ENCODE measurements around the gene C19orf25. TPM values are rescaled to one million over a fixed set of nuclear protein-coding genes. Genes with fewer than 3 reads are reported as not detected.
"Not testable (repeated sequence)": the region's sequence is repeated elsewhere in the genome, so short reads cannot be mapped to it uniquely, and the experiment has no call there.

C19orf25 gene
- total RNA-seq, 1 donor from 2014 or later, result 28.5 TPM

DNA sequence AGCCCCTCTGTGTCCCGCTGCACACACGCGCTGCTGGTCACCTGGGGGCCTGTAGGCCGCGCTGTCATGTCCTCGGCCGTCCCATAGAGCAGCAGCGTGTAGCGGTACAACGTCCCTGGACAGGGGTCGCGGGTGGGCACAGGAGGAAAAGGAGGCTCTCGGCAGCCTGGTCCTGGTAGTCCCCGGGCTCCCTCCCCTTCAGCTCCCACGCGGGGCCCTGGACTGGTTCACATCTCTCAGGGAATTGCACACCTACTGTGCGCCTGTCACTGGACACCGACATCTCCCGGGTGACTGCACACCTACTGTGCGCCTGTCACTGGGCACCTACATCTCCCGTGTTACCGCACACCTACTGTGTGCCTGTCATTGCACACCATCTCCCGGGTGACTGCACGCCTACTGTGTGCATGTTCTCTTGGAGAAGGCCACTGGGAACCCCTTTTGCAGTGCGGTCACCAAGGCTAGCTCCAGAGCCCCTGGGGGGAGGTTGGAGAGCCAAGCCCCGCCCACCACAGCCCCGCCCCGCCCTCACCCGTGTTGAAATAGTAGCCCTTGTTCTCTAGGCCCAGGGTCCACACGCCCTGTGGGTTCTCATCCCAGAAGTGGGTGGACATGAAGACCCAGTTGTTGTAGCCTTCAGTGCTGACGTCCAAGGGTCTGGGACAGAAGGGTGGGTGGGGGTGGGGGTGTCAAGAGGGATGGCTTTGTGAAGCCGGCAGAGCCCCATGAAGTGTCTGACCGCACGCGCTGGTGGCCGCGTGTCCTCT is 3.5 kb upstream of the C19orf25 start:
- no peaks in the 10 kb centered on the region for H3K27me3 ChIP-seq (ENCODE audit: low read depth)
- TF ChIP-seq, protein P1, sequence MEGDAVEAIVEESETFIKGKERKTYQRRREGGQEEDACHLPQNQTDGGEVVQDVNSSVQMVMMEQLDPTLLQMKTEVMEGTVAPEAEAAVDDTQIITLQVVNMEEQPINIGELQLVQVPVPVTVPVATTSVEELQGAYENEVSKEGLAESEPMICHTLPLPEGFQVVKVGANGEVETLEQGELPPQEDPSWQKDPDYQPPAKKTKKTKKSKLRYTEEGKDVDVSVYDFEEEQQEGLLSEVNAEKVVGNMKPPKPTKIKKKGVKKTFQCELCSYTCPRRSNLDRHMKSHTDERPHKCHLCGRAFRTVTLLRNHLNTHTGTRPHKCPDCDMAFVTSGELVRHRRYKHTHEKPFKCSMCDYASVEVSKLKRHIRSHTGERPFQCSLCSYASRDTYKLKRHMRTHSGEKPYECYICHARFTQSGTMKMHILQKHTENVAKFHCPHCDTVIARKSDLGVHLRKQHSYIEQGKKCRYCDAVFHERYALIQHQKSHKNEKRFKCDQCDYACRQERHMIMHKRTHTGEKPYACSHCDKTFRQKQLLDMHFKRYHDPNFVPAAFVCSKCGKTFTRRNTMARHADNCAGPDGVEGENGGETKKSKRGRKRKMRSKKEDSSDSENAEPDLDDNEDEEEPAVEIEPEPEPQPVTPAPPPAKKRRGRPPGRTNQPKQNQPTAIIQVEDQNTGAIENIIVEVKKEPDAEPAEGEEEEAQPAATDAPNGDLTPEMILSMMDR (IDR thresholded peaks at IDR 0.05), result no peak
- ATAC-seq (no peak), DNase-seq (peak; percentile 45)
- peaks cover 13% of the 10 kb centered on the region for H3K4me1 ChIP-seq
- intact Hi-C loops (cut with DNase I), result no loop called here
- H3K4me3 ChIP-seq, result no peak overlapping the region
- H3K27ac ChIP-seq, result no peak overlapping the region
- no peaks in the 10 kb centered on the region for H3K9me3 ChIP-seq
- H3K36me3 ChIP-seq, result no peaks in the 10 kb centered on the region

DNA sequence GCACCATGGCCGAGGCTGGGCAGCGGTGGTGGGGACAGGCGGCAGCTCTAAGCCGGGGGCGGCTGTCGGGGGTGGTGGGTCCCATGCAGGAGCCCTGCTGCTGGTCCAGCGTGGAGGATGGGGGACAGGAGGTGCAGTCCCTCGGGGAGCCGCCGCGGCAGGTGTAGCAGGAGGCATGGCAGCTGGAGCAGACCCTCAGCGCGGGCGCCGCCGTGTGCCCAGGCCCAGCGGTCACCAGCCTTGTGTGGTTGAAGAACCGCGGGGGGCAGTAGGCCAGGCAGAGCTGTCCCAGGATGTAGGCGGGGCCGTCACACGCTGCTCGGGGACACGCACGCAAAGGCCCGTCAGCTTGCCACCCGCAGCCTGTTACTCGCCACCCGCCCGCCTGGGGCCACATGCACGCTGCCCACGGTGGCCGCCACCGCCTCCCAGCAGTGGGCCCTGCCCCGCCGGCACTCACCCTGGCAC is 2.9 kb upstream of the C19orf25 start:
- TF ChIP-seq, protein P1 (IDR thresholded peaks at IDR 0.05), result no peak
- no peak for ATAC-seq

DNA sequence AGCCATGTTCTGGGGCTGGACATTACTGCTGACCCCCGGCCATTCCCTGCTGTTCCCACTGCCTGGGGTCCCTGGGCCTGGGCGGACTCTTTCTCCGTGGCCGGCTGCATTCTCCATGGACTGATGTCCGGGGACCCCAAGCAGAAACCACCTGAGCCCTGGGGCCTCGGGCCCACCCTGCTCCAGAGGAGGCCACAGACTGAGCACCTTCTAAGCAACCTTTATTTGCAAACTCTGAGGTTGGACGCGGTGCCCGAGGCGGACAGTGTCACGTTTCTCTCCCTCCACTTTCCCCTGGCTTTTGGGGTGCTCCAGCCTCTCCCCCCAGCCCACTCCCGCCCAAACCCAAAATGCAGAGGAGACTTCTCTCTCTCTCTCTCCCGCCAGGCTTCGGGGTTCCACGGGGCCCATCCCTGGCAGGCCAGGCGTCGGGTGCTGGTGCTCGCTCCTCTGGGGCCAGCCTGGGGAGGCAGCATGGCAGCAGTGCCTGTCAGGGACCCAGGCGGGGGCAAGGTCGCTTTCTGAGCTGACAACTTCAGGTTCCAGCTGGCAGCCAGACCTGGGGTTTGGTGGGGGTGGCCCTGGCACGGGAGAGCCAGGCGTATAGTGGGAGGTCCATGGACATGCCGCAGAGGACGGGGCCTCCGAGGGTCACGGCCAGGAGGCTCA is 2.3 kb upstream of the C19orf25 start:
- no peak overlapping the region for H3K27ac ChIP-seq
- intact Hi-C loops (cut with DNase I), result no loop called here
- no peaks in the 10 kb centered on the region for H3K36me3 ChIP-seq
- peaks cover 15% of the 10 kb centered on the region for H3K4me1 ChIP-seq
- no peak for DNase-seq
- no peaks in the 10 kb centered on the region for H3K9me3 ChIP-seq
- no peaks in the 10 kb centered on the region for H3K27me3 ChIP-seq (ENCODE audit: low read depth)
- TF ChIP-seq, protein P1 (IDR thresholded peaks at IDR 0.05), result no peak
- no peak for ATAC-seq
- no peak overlapping the region for H3K4me3 ChIP-seq

More for the DNA sequence above, 2.9 kb upstream of the C19orf25 start:
- no peaks in the 10 kb centered on the region for H3K27me3 ChIP-seq (ENCODE audit: low read depth)
- H3K9me3 ChIP-seq, result no peaks in the 10 kb centered on the region
- intact Hi-C loops (cut with DNase I), result no loop called here
- H3K4me3 ChIP-seq, result no peak overlapping the region
- DNase-seq, result peak; percentile 48
- no peaks in the 10 kb centered on the region for H3K36me3 ChIP-seq
- H3K4me1 ChIP-seq, result peaks cover 15% of the 10 kb centered on the region
- no peak overlapping the region for H3K27ac ChIP-seq

DNA sequence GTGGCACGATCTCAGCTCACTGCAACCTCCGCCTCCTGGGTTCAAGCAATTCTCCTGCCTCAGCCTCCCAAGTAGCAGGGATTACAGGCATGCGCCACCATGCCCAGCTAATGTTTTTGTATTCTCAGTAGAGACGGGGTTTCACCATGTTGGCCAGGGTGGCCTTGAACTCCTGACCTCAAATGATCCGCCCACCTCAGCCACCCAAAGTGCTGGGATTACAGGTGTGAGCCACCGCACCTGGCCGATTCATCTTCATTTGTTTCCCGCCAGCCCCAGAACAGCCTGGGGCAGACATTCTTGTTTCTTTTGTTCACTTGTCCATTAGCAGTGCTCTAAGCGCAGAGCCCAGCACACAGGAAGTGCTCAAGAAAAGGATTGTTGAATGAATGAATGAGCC is 2.0 kb downstream of the C19orf25 start:
- ATAC-seq; H3K27ac ChIP-seq; H3K4me3 ChIP-seq; H3K9me3 ChIP-seq; intact Hi-C loops (cut with DNase I); DNase-seq: not testable (repeated sequence)
- Histone ChIP-seq H3K36me3 (peaks cover 22% of the 10 kb centered on the region), H3K27me3 (ENCODE audit: low read depth) (peaks cover 15% of the 10 kb centered on the region), H3K4me1 (peaks cover 24% of the 10 kb centered on the region)

DNA sequence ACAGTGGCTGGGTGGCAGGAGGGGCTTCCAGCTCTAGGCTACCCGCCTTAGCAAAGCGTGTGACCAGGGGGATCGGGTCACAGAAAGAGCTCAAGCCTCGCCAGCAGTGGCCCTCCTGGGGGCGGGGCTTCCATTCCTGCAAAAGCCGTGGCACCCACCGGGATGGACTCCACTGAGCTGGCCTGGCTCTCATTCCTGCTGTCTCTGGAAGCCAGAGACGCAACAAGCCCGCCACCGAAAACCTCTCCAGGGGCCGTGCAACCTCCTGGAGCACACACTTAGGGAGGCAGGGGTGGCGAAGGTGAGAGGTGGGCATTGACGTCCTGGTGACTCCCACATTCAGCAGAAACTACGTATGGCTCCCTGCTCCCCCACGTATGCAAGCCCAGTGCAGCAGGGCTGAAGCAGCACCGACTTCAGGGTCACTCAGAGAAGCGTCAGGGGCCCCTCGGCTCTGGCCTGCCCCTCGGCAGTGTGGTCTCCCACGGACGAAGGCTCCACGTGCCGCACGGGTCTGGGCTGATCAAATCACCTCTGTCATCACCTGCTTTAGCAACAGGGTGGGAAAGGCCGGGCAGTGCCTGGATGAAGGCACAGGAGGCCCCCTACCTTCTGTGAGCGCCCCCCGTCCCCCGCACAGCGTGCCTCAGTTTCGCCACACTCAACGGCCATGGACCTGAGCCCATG is 3.1 kb downstream of the C19orf25 start:
- H3K27me3 ChIP-seq (ENCODE audit: low read depth), result peaks cover 27% of the 10 kb centered on the region
- peaks cover 22% of the 10 kb centered on the region for H3K36me3 ChIP-seq
- H3K4me1 ChIP-seq, result peaks cover 34% of the 10 kb centered on the region
- H3K9me3 ChIP-seq, result no peaks in the 10 kb centered on the region
- no peak overlapping the region for H3K4me3 ChIP-seq
- ATAC-seq (no peak), DNase-seq (no peak)
- intact Hi-C loops (cut with DNase I), result no loop called here
- TF ChIP-seq, protein P1 (IDR thresholded peaks at IDR 0.05), result no peak
- no peak overlapping the region for H3K27ac ChIP-seq

All from lower lobe of right lung (tissue), 2 donors.